ENCODE measurements around the gene YWHAB. TPM values are rescaled to one million over a fixed set of nuclear protein-coding genes. Genes with fewer than 3 reads are reported as not detected.

The YWHAB gene
- total RNA-seq, 1 experiment from 2014 or later: 377 TPM

- intact Hi-C loops (cut with micrococcal nuclease; ENCODE audit: unreplicated experiment): no loop called here
- H3K27me3 Mint-ChIP-seq (ENCODE audit: unreplicated experiment): no peaks in the 10 kb centered on the region
- H3K9me3 Mint-ChIP-seq (ENCODE audit: low read depth, unreplicated experiment): no peaks in the 10 kb centered on the region
- no TSS peak for BruUV-seq (replicated peaks)
- peaks cover 66% of the 10 kb centered on the region for H3K36me3 Mint-ChIP-seq (ENCODE audit: insufficient read depth, unreplicated experiment)
- CTCF ChIA-PET: interaction anchor here (0.7 kb wide), 1 partner anchor 7 kb away, joined by 3 read pairs; the partner anchor contains the start of gene TOMM34
- peaks cover 20% of the 10 kb centered on the region for H3K4me1 Mint-ChIP-seq (ENCODE audit: low read depth, unreplicated experiment)
- H3K27ac Mint-ChIP-seq (ENCODE audit: unreplicated experiment): no peak overlapping the region
- no peak overlapping the region for H3K4me3 Mint-ChIP-seq (ENCODE audit: low read depth, unreplicated experiment)
- no peak for TF ChIP-seq CTCF (IDR thresholded peaks at IDR 0.05; ENCODE audit: unreplicated experiment)
- no peak for DNase-seq
Measured at GRCh38 chr20:44952731-44953130, 67.2 kb downstream of the YWHAB start.

- Mint-ChIP-seq H3K4me1 (ENCODE audit: low read depth, unreplicated experiment) (peaks cover 30% of the 10 kb centered on the region), H3K27me3 (ENCODE audit: unreplicated experiment) (no peaks in the 10 kb centered on the region), H3K36me3 (ENCODE audit: insufficient read depth, unreplicated experiment) (peaks cover 80% of the 10 kb centered on the region), H3K4me3 (ENCODE audit: low read depth, unreplicated experiment) (no peak overlapping the region), H3K9me3 (ENCODE audit: low read depth, unreplicated experiment) (no peaks in the 10 kb centered on the region), H3K27ac (ENCODE audit: unreplicated experiment) (no peak overlapping the region)
- BruUV-seq (replicated peaks): no TSS peak
- no peak for TF ChIP-seq CTCF (IDR thresholded peaks at IDR 0.05; ENCODE audit: unreplicated experiment)
- CTCF ChIA-PET: interaction anchor here (0.5 kb wide), 1 partner anchor 242 kb away, joined by 3 read pairs; no protein-coding TSS in a partner anchor
- intact Hi-C loops (cut with micrococcal nuclease; ENCODE audit: unreplicated experiment): no loop called here
- DNase-seq: no peak
Measured at GRCh38 chr20:44954211-44954610, 68.7 kb downstream of the YWHAB start.

GRCh38 chr20:44955270-44955669 lies 69.8 kb downstream of the YWHAB start:
- intact Hi-C loops (cut with micrococcal nuclease; ENCODE audit: unreplicated experiment): no loop called here
- Mint-ChIP-seq H3K27me3 (ENCODE audit: unreplicated experiment) (no peaks in the 10 kb centered on the region), H3K9me3 (ENCODE audit: low read depth, unreplicated experiment) (no peaks in the 10 kb centered on the region), H3K4me1 (ENCODE audit: low read depth, unreplicated experiment) (peaks cover 32% of the 10 kb centered on the region), H3K36me3 (ENCODE audit: insufficient read depth, unreplicated experiment) (peaks cover 82% of the 10 kb centered on the region), H3K27ac (ENCODE audit: unreplicated experiment) (no peak overlapping the region), H3K4me3 (ENCODE audit: low read depth, unreplicated experiment) (no peak overlapping the region)
- CTCF ChIA-PET: no interaction called here
- no TSS peak for BruUV-seq (replicated peaks)
- no peak for TF ChIP-seq CTCF (IDR thresholded peaks at IDR 0.05; ENCODE audit: unreplicated experiment)
- DNase-seq: no peak

- H3K27ac Mint-ChIP-seq (ENCODE audit: unreplicated experiment): no peak overlapping the region
- H3K9me3 Mint-ChIP-seq (ENCODE audit: low read depth, unreplicated experiment): no peaks in the 10 kb centered on the region
- peaks cover 44% of the 10 kb centered on the region for H3K4me1 Mint-ChIP-seq (ENCODE audit: low read depth, unreplicated experiment)
- H3K4me3 Mint-ChIP-seq (ENCODE audit: low read depth, unreplicated experiment): no peak overlapping the region
- DNase-seq: no peak
- BruUV-seq (replicated peaks): no TSS peak
- H3K27me3 Mint-ChIP-seq (ENCODE audit: unreplicated experiment): no peaks in the 10 kb centered on the region
- intact Hi-C loops (cut with micrococcal nuclease; ENCODE audit: unreplicated experiment): no loop called here
- no peak for TF ChIP-seq CTCF (IDR thresholded peaks at IDR 0.05; ENCODE audit: unreplicated experiment)
- CTCF ChIA-PET: no interaction called here
- peaks cover 87% of the 10 kb centered on the region for H3K36me3 Mint-ChIP-seq (ENCODE audit: insufficient read depth, unreplicated experiment)
Measured at GRCh38 chr20:44956410-44956809, 70.9 kb downstream of the YWHAB start.

Other genes starting within 250 kb of the YWHAB start
- 7.5 and 8.9 TPM in 2 replicates for gene ADA, start 234.0 kb upstream of the YWHAB start, total RNA-seq (2022)
- gene CCN5, start 170.3 kb upstream of the YWHAB start, total RNA-seq (2022): 0.94 and 1.9 TPM in 2 replicates
- gene KCNK15, start 139.8 kb upstream of the YWHAB start, total RNA-seq (2022): 1.5 and 4.8 TPM in 2 replicates
- 0.40 and 0.91 TPM in 2 replicates for gene RIMS4, start 75.2 kb upstream of the YWHAB start, total RNA-seq (2022)
- gene PABPC1L, start 24.4 kb downstream of the YWHAB start, total RNA-seq (2022): 172 and 182 TPM in 2 replicates
- 61.1 TPM in 2 replicates for gene TOMM34, start 74.7 kb downstream of the YWHAB start, total RNA-seq (2022)
- 53.1 and 58.3 TPM in 2 replicates for gene STK4, start 80.8 kb downstream of the YWHAB start, total RNA-seq (2022)
- 10.4 and 10.7 TPM in 2 replicates for gene KCNS1, start 215.4 kb downstream of the YWHAB start, total RNA-seq (2022)
- gene WFDC5, start 229.5 kb downstream of the YWHAB start, total RNA-seq (2022): not detected in 2 replicates
- not detected in 2 replicates for gene WFDC12, start 238.8 kb downstream of the YWHAB start, total RNA-seq (2022)

Measured in Calu3 (cell line).